A549 (cell line): ENCODE data around the gene SGTA.

Experiments used
- BHLHE40 ChIP-seq: IDR thresholded peaks from 2 replicates; pipeline ENCODE4 v1.6.1; 2012; ENCODE audit warnings: low read depth, low read length, inconsistent platforms
- CBX2 ChIP-seq: fragments of 200-600 bp; sonication (generic); IDR thresholded peaks from 2 replicates; pipeline ENCODE4 v1.6.1; 2016; ENCODE audit warnings: low read depth, mild to moderate bottlenecking, borderline replicate concordance
- EP300 ChIP-seq, 2 experiments: fragments of >200 bp; sonication (Bioruptor Twin); formaldehyde crosslinking; IDR thresholded peaks; 2 replicates in 1 of 2; 3 replicates in 1 of 2; pipeline ENCODE4 v1.6.1; 2016 to 2017
- ESRRA ChIP-seq: fragments of 150-350 bp; IDR thresholded peaks from 2 replicates; pipeline ENCODE4 v1.6.1; 2014; ENCODE audit warnings: mild to moderate bottlenecking, low read length, borderline replicate concordance
- HDAC2 ChIP-seq: fragments of 200-600 bp; sonication (generic); IDR thresholded peaks from 2 replicates; pipeline ENCODE4 v1.6.1; 2016
- JUNB ChIP-seq: fragments of >200 bp; sonication (Bioruptor Twin); formaldehyde crosslinking; IDR thresholded peaks from 2 replicates; pipeline ENCODE4 v1.6.1; 2016
- MAFK ChIP-seq: fragments of 450-650 bp; IDR thresholded peaks from 2 replicates; pipeline ENCODE4 v1.6.1; 2014; ENCODE audit not compliant: partially characterized antibody
- MAZ ChIP-seq: fragments of 150-350 bp; IDR thresholded peaks from 2 replicates; pipeline ENCODE4 v1.6.1; 2014; ENCODE audit warnings: antibody characterized with exemption, low read depth, low read length, borderline replicate concordance
- POLR2AphosphoS2 ChIP-seq: conservative IDR thresholded peaks from 2 replicates; pipeline ENCODE4 v1.6.1; 2012; ENCODE audit warnings: low read length, improper control_type of control experiment, inconsistent platforms
- RARB ChIP-seq: fragments of 250-450 bp; sonication (Bioruptor Pico); IDR thresholded peaks from 2 replicates; pipeline ENCODE4 v1.8.0; 2021; ENCODE audit warnings: mild to moderate bottlenecking, moderate library complexity
- REST ChIP-seq: fragments of 200-600 bp; sonication (generic); IDR thresholded peaks from 2 replicates; pipeline ENCODE4 v1.6.1; 2016; ENCODE audit warnings: antibody characterized with exemption, mild to moderate bottlenecking, moderate library complexity
- RNF2 ChIP-seq: fragments of 200-600 bp; sonication (generic); IDR thresholded peaks from 2 replicates; pipeline ENCODE4 v1.6.1; 2016; ENCODE audit warnings: low read depth, mild to moderate bottlenecking, antibody characterized with exemption, moderate library complexity, borderline replicate concordance
- USF2 ChIP-seq: fragments of 450-650 bp; IDR thresholded peaks from 2 replicates; pipeline ENCODE4 v1.6.1; 2014; ENCODE audit warnings: antibody characterized with exemption
- TF ChIP-seq, protein P1 (sequence below): fragments of >200 bp; sonication (Bioruptor Twin); formaldehyde crosslinking; IDR thresholded peaks from 3 replicates; pipeline ENCODE4 v1.5.1; 2016

DNA sequence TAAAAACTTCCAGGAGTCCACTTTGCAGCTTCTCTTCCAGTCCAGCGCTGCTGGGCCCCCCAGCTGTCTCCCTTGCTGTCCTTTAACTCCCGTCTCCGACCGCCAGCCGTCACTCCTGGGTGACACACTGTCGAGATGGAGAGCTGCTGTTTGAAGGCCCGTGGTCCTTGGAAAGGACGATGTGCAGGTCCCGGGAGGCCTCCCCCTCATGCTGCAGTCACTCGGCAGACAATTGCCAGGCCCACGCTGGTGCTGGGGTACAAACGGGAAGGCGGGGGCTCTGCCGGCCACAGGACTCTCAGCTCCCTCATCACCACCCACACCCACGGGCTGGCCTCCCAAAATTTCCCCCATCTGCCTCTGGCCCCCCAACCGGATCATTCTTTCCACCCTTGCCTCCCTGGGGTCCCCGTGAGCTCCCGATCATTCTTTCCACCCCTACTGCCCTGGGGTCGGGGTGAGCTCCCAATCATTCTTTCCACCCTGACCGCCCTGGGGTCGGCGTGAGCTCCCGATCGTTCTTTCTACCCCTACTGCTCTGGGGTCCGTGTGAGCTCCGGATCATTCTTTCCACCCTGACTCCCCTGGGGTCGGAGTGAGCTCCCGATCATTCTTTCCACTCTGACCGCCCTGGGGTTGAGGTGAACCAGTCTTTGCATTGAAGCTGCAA lies 20.5 kb upstream of the SGTA start:
- no peak for TF ChIP-seq BHLHE40
- TF ChIP-seq, protein P1, sequence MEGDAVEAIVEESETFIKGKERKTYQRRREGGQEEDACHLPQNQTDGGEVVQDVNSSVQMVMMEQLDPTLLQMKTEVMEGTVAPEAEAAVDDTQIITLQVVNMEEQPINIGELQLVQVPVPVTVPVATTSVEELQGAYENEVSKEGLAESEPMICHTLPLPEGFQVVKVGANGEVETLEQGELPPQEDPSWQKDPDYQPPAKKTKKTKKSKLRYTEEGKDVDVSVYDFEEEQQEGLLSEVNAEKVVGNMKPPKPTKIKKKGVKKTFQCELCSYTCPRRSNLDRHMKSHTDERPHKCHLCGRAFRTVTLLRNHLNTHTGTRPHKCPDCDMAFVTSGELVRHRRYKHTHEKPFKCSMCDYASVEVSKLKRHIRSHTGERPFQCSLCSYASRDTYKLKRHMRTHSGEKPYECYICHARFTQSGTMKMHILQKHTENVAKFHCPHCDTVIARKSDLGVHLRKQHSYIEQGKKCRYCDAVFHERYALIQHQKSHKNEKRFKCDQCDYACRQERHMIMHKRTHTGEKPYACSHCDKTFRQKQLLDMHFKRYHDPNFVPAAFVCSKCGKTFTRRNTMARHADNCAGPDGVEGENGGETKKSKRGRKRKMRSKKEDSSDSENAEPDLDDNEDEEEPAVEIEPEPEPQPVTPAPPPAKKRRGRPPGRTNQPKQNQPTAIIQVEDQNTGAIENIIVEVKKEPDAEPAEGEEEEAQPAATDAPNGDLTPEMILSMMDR: no peak
- TF ChIP-seq POLR2AphosphoS2: no peak
- TF ChIP-seq RARB (CRISPR knock-in tag): no peak
- TF ChIP-seq HDAC2: no peak
- TF ChIP-seq USF2: no peak
- TF ChIP-seq ESRRA: no peak
- TF ChIP-seq CBX2: no peak
- no peak for TF ChIP-seq MAZ
- no peak for TF ChIP-seq MAFK
- TF ChIP-seq REST: no peak
- TF ChIP-seq EP300 (IDR thresholded peaks at IDR 0.05): no peak
- TF ChIP-seq RNF2: no peak
- TF ChIP-seq JUNB: no peak
